Subcutaneous adipose tissue (tissue), 4 donors: ENCODE data around the gene ATP9B. TPM values are rescaled to one million over a fixed set of nuclear protein-coding genes. Genes with fewer than 3 reads are reported as not detected.

Experiments
- CTCF ChIP-seq: fragments of 450-650 bp; IDR thresholded peaks from one replicate; pipeline ENCODE4 v1.5.1; 2016; ENCODE audit warnings: low read depth, mild to moderate bottlenecking, control low read depth, antibody characterized with exemption, moderate library complexity
- total RNA-seq, 4 donors: library from RNA; depleted of rRNA; stranded (reverse); fragments of >200 nt; gene quantifications; one replicate each; pipeline ENCODE4 v1.1.0, GENCODE V29; 2016

ATP9B gene
- total RNA-seq, 4 donors from 2014 or later = 38.8 to 58.5 (median 45.3) TPM

GRCh38 chr18:79071037-79071436 lies 1.8 kb downstream of the ATP9B start:
- no peak for TF ChIP-seq CTCF

GRCh38 chr18:79071503-79072210 lies 2.5 kb downstream of the ATP9B start:
- TF ChIP-seq CTCF = no peak

- TF ChIP-seq CTCF = no peak
Measured at GRCh38 chr18:79077181-79077580, 8.0 kb downstream of the ATP9B start.

- TF ChIP-seq CTCF = no peak
Measured at GRCh38 chr18:79092874-79093273, 23.7 kb downstream of the ATP9B start.

GRCh38 chr18:79093986-79094385 lies 24.8 kb downstream of the ATP9B start:
- no peak for TF ChIP-seq CTCF

- TF ChIP-seq CTCF = no peak
Measured at GRCh38 chr18:79095216-79095615, 26.0 kb downstream of the ATP9B start.

- no peak for TF ChIP-seq CTCF
Measured at GRCh38 chr18:79100944-79101343, 31.8 kb downstream of the ATP9B start.
